WTC11 (cell line): ENCODE data around the gene SPATA22. TPM values are rescaled to one million over a fixed set of nuclear protein-coding genes. Genes with fewer than 3 reads are reported as not detected.

Experiments
- ATAC-seq: fragments of 200-7000 bp; cut with Tn5 transposase; 2 replicates; pipeline ENCODE4 v1.10.0; 2021; ENCODE audit warnings: mild to moderate bottlenecking, moderate library complexity
- CTCF ChIA-PET: fragments of 300-600 bp; sonication (Branson Sonifier 250); formaldehyde crosslinking; loops from one replicate; lab custom pipeline; 2021; ENCODE audit warnings: antibody characterized with exemption; lab: Charles Lee
- POLR2A ChIA-PET: fragments of 350-600 bp; sonication (Branson Sonifier 250); formaldehyde crosslinking; loops from one replicate; lab custom pipeline; 2021; ENCODE audit warnings: antibody characterized with exemption; lab: Charles Lee
- DNase-seq: peaks from one replicate; pipeline ENCODE4 v3.0.0; 2021; ENCODE audit warnings: low spot score
- H3K27ac Mint-ChIP-seq: 2 replicates; pipeline ENCODE4 v1.8.0; 2021; ENCODE audit warnings: mixed read lengths
- H3K27me3 Mint-ChIP-seq: 2 replicates; pipeline ENCODE4 v1.8.0; 2021; ENCODE audit warnings: low read depth, mild to moderate bottlenecking, moderate library complexity, mixed read lengths
- H3K36me3 Mint-ChIP-seq: 2 replicates; pipeline ENCODE4 v1.8.0; 2021; ENCODE audit warnings: mixed read lengths
- H3K4me1 Mint-ChIP-seq: 2 replicates; pipeline ENCODE4 v1.8.0; 2022; ENCODE audit warnings: mixed read lengths
- H3K4me3 Mint-ChIP-seq: 2 replicates; pipeline ENCODE4 v1.8.0; 2021; ENCODE audit warnings: mild to moderate bottlenecking, moderate library complexity, mixed read lengths
- H3K9me3 Mint-ChIP-seq: 2 replicates; pipeline ENCODE4 v1.8.0; 2021; ENCODE audit warnings: mixed read lengths
- CREB1 ChIP-seq: sonication (generic); formaldehyde crosslinking; IDR thresholded peaks from 2 replicates; pipeline ENCODE4 v1.8.0; 2023; ENCODE audit warnings: mild to moderate bottlenecking, missing genetic modification reagents
- CREM ChIP-seq: sonication (generic); formaldehyde crosslinking; IDR thresholded peaks from 2 replicates; pipeline ENCODE4 v1.8.1; 2022; ENCODE audit warnings: mild to moderate bottlenecking, missing genetic modification reagents, moderate library complexity
- FOXJ3 ChIP-seq: sonication (generic); formaldehyde crosslinking; IDR thresholded peaks from 2 replicates; pipeline ENCODE4 v1.9.0; 2021; ENCODE audit warnings: missing genetic modification reagents, mild to moderate bottlenecking, borderline replicate concordance
- FOXP1 ChIP-seq: sonication (generic); formaldehyde crosslinking; IDR thresholded peaks from 2 replicates; pipeline ENCODE4 v1.8.0; 2022; ENCODE audit warnings: missing genetic modification reagents, mild to moderate bottlenecking, moderate library complexity, borderline replicate concordance
- NFE2L1 ChIP-seq: sonication (generic); formaldehyde crosslinking; IDR thresholded peaks from 2 replicates; pipeline ENCODE4 v1.8.1; 2023; ENCODE audit warnings: missing genetic modification reagents
- RELA ChIP-seq: sonication (generic); formaldehyde crosslinking; IDR thresholded peaks from 2 replicates; pipeline ENCODE4 v1.8.1; 2022; ENCODE audit warnings: missing genetic modification reagents, mild to moderate bottlenecking, borderline replicate concordance
- RORB ChIP-seq: fragments of 250-450 bp; sonication (Bioruptor Pico); IDR thresholded peaks from 2 replicates; pipeline ENCODE4 v1.9.0; 2021; ENCODE audit warnings: mild to moderate bottlenecking
- SMAD3 ChIP-seq: sonication (generic); formaldehyde crosslinking; IDR thresholded peaks from 2 replicates; pipeline ENCODE4 v1.8.0; 2022; ENCODE audit warnings: missing genetic modification reagents, mild to moderate bottlenecking, borderline replicate concordance
- SMAD4 ChIP-seq: sonication (generic); formaldehyde crosslinking; IDR thresholded peaks from 2 replicates; pipeline ENCODE4 v1.8.0; 2022; ENCODE audit warnings: mild to moderate bottlenecking, missing genetic modification reagents
- TCF7 ChIP-seq: sonication (generic); formaldehyde crosslinking; IDR thresholded peaks from 2 replicates; pipeline ENCODE4 v1.8.0; 2022; ENCODE audit warnings: mild to moderate bottlenecking, low read depth, missing genetic modification reagents, moderate library complexity
- TEAD4 ChIP-seq: sonication (generic); formaldehyde crosslinking; IDR thresholded peaks from 2 replicates; pipeline ENCODE4 v1.8.0; 2022; ENCODE audit warnings: mild to moderate bottlenecking, missing genetic modification reagents
- ZNF121 ChIP-seq: sonication (generic); formaldehyde crosslinking; IDR thresholded peaks from 2 replicates; pipeline ENCODE4 v1.8.0; 2023; ENCODE audit warnings: missing genetic modification reagents
- ZNF396 ChIP-seq: fragments of 250-450 bp; sonication (Bioruptor Pico); IDR thresholded peaks from 2 replicates; pipeline ENCODE4 v1.8.0; 2021; ENCODE audit warnings: mild to moderate bottlenecking, moderate library complexity, borderline replicate concordance
- ZNF416 ChIP-seq: fragments of 250-450 bp; sonication (Bioruptor Pico); IDR thresholded peaks from 2 replicates; pipeline ENCODE4 v1.9.0; 2021; ENCODE audit warnings: mild to moderate bottlenecking, inconsistent platforms
- total RNA-seq: library from RNA; stranded (reverse); gene quantifications from 3 replicates; pipeline ENCODE4 v1.2.3, GENCODE V29; 2021
- TF ChIP-seq, protein P1 (sequence below): fragments of 250-450 bp; sonication (Bioruptor Pico); IDR thresholded peaks from 2 replicates; pipeline ENCODE4 v1.9.0; 2021; ENCODE audit warnings: mild to moderate bottlenecking
- TF ChIP-seq, protein P2 (sequence below): sonication (generic); formaldehyde crosslinking; IDR thresholded peaks from 2 replicates; pipeline ENCODE4 v1.8.0; 2023; ENCODE audit warnings: mild to moderate bottlenecking, missing genetic modification reagents
- TF ChIP-seq, protein P3 (sequence below): sonication (generic); formaldehyde crosslinking; IDR thresholded peaks from 2 replicates; pipeline ENCODE4 v1.8.1; 2022; ENCODE audit warnings: missing genetic modification reagents, borderline replicate concordance

The SPATA22 gene
- total RNA-seq, 1 experiment from 2014 or later = not detected

DNA sequence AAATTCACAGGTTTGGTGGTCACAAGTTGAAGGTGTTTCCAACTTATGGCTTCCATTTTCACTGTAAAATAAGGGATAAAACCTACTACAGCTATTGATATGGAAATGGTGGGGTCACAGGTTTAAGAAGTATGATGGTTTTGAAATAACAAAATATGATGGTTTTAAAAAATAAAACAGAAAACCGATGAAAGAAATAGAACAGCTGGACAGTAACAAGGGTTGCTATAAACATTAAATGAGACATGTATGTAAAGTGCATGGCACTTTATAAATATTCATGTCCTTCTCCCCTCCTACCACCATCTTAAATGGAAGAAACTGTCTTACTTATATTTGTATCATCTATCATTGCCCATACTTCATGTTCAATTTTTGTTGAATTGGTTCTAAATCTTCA, 35.5 kb upstream of the SPATA22 start (continued):
- no peak for TF ChIP-seq ZNF416 (CRISPR knock-in tag)
- TF ChIP-seq SMAD3 (CRISPR knock-in tag) = no peak
- no peak for TF ChIP-seq ZNF121
- TF ChIP-seq CREB1 = no peak
- no peak for TF ChIP-seq RELA
- TF ChIP-seq, protein P1, sequence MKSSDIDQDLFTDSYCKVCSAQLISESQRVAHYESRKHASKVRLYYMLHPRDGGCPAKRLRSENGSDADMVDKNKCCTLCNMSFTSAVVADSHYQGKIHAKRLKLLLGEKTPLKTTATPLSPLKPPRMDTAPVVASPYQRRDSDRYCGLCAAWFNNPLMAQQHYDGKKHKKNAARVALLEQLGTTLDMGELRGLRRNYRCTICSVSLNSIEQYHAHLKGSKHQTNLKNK = no peak
- no peak for TF ChIP-seq CREM (CRISPR knock-in tag)
- TF ChIP-seq, protein P2, sequence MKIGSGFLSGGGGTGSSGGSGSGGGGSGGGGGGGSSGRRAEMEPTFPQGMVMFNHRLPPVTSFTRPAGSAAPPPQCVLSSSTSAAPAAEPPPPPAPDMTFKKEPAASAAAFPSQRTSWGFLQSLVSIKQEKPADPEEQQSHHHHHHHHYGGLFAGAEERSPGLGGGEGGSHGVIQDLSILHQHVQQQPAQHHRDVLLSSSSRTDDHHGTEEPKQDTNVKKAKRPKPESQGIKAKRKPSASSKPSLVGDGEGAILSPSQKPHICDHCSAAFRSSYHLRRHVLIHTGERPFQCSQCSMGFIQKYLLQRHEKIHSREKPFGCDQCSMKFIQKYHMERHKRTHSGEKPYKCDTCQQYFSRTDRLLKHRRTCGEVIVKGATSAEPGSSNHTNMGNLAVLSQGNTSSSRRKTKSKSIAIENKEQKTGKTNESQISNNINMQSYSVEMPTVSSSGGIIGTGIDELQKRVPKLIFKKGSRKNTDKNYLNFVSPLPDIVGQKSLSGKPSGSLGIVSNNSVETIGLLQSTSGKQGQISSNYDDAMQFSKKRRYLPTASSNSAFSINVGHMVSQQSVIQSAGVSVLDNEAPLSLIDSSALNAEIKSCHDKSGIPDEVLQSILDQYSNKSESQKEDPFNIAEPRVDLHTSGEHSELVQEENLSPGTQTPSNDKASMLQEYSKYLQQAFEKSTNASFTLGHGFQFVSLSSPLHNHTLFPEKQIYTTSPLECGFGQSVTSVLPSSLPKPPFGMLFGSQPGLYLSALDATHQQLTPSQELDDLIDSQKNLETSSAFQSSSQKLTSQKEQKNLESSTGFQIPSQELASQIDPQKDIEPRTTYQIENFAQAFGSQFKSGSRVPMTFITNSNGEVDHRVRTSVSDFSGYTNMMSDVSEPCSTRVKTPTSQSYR = no peak
- no peak for TF ChIP-seq FOXP1 (CRISPR knock-in tag)
- TF ChIP-seq, protein P3, sequence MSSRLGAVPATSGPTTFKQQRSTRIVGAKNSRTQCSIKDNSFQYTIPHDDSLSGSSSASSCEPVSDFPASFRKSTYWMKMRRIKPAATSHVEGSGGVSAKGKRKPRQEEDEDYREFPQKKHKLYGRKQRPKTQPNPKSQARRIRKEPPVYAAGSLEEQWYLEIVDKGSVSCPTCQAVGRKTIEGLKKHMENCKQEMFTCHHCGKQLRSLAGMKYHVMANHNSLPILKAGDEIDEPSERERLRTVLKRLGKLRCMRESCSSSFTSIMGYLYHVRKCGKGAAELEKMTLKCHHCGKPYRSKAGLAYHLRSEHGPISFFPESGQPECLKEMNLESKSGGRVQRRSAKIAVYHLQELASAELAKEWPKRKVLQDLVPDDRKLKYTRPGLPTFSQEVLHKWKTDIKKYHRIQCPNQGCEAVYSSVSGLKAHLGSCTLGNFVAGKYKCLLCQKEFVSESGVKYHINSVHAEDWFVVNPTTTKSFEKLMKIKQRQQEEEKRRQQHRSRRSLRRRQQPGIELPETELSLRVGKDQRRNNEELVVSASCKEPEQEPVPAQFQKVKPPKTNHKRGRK = no peak

DNA sequence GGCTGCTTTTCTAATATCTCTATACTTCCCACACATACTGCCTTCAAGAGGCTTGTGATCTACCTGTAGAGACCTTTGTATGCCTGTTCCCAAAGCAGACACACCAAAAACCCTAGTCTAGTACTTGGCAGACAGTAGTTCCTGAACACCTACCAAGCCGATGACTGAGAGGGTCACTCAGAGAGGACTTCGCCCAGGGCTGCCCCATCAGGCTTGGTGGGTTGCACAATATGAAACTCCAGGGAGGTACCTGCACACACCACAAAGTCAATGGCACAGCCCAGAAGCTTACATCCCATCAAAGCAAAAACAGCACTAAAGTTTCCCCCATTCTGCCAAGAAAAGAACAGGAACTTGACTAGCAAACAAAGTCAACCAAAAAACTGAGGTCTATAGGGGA, 34.4 kb upstream of the SPATA22 start:
- TF ChIP-seq RELA (no peak), RORB (no peak), FOXJ3 (CRISPR knock-in tag) (no peak), FOXP1 (CRISPR knock-in tag) (no peak), NFE2L1 (no peak), TCF7 (CRISPR knock-in tag) (no peak), ZNF396 (CRISPR knock-in tag) (no peak), TEAD4 (CRISPR knock-in tag) (no peak), SMAD4 (no peak)
- TF ChIP-seq, protein P3 = no peak
- TF ChIP-seq, protein P2 = no peak
- POLR2A ChIA-PET = no interaction called here
- ATAC-seq = no peak
- CTCF ChIA-PET = no interaction called here
- Mint-ChIP-seq H3K4me1 (peaks cover 25% of the 10 kb centered on the region), H3K27ac (no peak overlapping the region; the same call in 1 of the 2 replicates), H3K27me3 (peaks cover 3% of the 10 kb centered on the region; the same call in 1 of the 2 replicates), H3K36me3 (peaks cover 7% of the 10 kb centered on the region), H3K4me3 (no peak overlapping the region), H3K9me3 (peaks cover 9% of the 10 kb centered on the region)
- DNase-seq = no peak
